K562 (cell line): ENCODE results near the gene DNAH10.

ENCODE experiments used
- BCLAF1 ChIP-seq, 2 experiments: fragments of 450-650 bp in 1 of 2; IDR thresholded peaks; 2 replicates each; pipeline ENCODE4 v1.6.1; 2011 to 2017; ENCODE audit warnings: low read depth in 2 of 2, antibody characterized with exemption in 1 of 2, borderline replicate concordance in 1 of 2, low read length in 1 of 2, mild to moderate bottlenecking in 1 of 2, mixed read lengths in 1 of 2; ENCODE audit not compliant: control insufficient read depth in 1 of 2
- ERF ChIP-seq: fragments of 450-650 bp; formaldehyde crosslinking; IDR thresholded peaks from 2 replicates; pipeline ENCODE4 v1.4.0; 2020; ENCODE audit warnings: mild to moderate bottlenecking, mixed read lengths
- EZH2 ChIP-seq: IDR thresholded peaks from 2 replicates; pipeline ENCODE4 v1.6.1; 2012; ENCODE audit warnings: low read depth, mild to moderate bottlenecking, inconsistent platforms, low read length, borderline replicate concordance
- FOSL1 ChIP-seq: fragments of 200-800 bp; sonication (Bioruptor generic); conservative IDR thresholded peaks from 2 replicates; pipeline ENCODE4 v1.6.1; 2016; ENCODE audit warnings: missing genetic modification characterization, missing compliant biosample characterization
- FOXA1 ChIP-seq: fragments of 450-650 bp; IDR thresholded peaks from 2 replicates; pipeline ENCODE4 v1.6.1; 2016; ENCODE audit warnings: mild to moderate bottlenecking, borderline replicate concordance
- MLX ChIP-seq, 2 experiments: fragments of 450-650 bp in 1 of 2; sonication (generic) in 1 of 2; formaldehyde crosslinking; conservative IDR thresholded peaks; 2 replicates each; pipeline versions ENCODE4 v1.4.0 to v1.8.1; 2020 to 2022; ENCODE audit warnings: mild to moderate bottlenecking in 1 of 2, missing genetic modification reagents in 1 of 2
- SRF ChIP-seq, 2 experiments: fragments of 250-450, 450-650 bp in 1 of 2; sonication (Bioruptor Pico) in 1 of 2; sonication (generic) in 1 of 2; formaldehyde crosslinking; IDR thresholded peaks; 2 replicates each; pipeline versions ENCODE4 v1.5.0 to v1.5.1; 2020 to 2022; ENCODE audit warnings: mild to moderate bottlenecking in 1 of 2, missing genetic modification reagents in 1 of 2
- ZNF197 ChIP-seq: fragments of 200-800 bp; sonication (Bioruptor generic); IDR thresholded peaks from 2 replicates; pipeline ENCODE4 v1.6.1; 2016; ENCODE audit warnings: low read depth, missing genetic modification characterization, missing compliant biosample characterization
- ZNF212 ChIP-seq: fragments of 450-650 bp; formaldehyde crosslinking; IDR thresholded peaks from 2 replicates; pipeline ENCODE4 v1.4.0; 2020; ENCODE audit warnings: mild to moderate bottlenecking
- ZNF318 ChIP-seq, 2 experiments: fragments of 450-650 bp; IDR thresholded peaks; 2 replicates each; pipeline ENCODE4 v1.6.1; 2016; ENCODE audit warnings: mild to moderate bottlenecking in 2 of 2, borderline replicate concordance in 1 of 2, low read depth in 1 of 2, moderate library complexity in 1 of 2
- ZNF384 ChIP-seq: IDR thresholded peaks from 2 replicates; pipeline ENCODE4 v1.6.1; 2012; ENCODE audit warnings: low read depth, low read length, improper control_type of control experiment
- ZNF764 ChIP-seq: fragments of 250-450 bp; sonication (Bioruptor Pico); IDR thresholded peaks from 2 replicates; pipeline ENCODE4 v1.4.0; 2020; ENCODE audit warnings: low read depth, mild to moderate bottlenecking, moderate library complexity
- TF ChIP-seq, protein P1 (sequence below), 3 experiments: IDR thresholded peaks in 2 of 3; conservative IDR thresholded peaks in 1 of 3; 2 replicates each; pipeline ENCODE4 v1.5.1; 2011 to 2012; ENCODE audit warnings: low read length in 3 of 3, mild to moderate bottlenecking in 3 of 3, control low read depth in 2 of 3, improper control_type of control experiment in 1 of 3, inconsistent platforms in 1 of 3, low read depth in 1 of 3, mixed read lengths in 1 of 3, moderate library complexity in 1 of 3; ENCODE audit not compliant: insufficient read depth in 2 of 3
- TF ChIP-seq, protein P2 (sequence below): sonication (generic); formaldehyde crosslinking; IDR thresholded peaks from 2 replicates; pipeline ENCODE4 v1.8.0; 2022; ENCODE audit warnings: missing genetic modification reagents, mild to moderate bottlenecking, borderline replicate concordance

DNA sequence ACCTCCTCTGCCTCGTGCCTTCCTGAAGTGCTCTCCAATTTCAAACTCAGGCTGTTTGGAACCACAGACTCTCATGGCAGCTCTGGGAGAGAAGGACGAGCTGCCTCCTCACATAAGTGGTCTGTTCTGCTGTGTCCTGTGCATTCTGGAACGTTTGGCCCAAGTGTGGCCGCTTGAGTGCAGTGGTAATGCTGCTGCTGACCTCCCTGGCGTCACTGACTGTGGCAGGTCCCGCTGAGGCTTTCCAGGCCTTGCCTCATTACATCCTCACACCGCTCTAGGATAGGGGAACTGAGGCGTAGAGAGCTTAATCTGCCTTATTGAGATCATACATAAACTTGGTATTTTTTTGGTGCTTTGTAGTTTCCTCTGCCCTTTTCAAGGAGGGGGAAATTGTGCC, 196.4 kb downstream of the DNAH10 start:
- TF ChIP-seq BCLAF1 (IDR thresholded peaks at IDR 0.05; ENCODE audit: borderline replicate concordance in 1 of 2, control insufficient read depth in 1 of 2, low read depth in 2 of 2, low read length in 1 of 2): no peak
- TF ChIP-seq ZNF764: no peak
- no peak for TF ChIP-seq ZNF212 (CRISPR knock-in tag)
- no peak for TF ChIP-seq ZNF384
- no peak for TF ChIP-seq FOXA1
- TF ChIP-seq ERF (CRISPR knock-in tag): no peak
- TF ChIP-seq ZNF318 (IDR thresholded peaks at IDR 0.05; ENCODE audit: borderline replicate concordance in 1 of 2, low read depth in 1 of 2): no peak
- TF ChIP-seq FOSL1: no peak
- TF ChIP-seq ZNF197 (CRISPR knock-in tag): no peak
- TF ChIP-seq EZH2: no peak
- TF ChIP-seq, protein P1, sequence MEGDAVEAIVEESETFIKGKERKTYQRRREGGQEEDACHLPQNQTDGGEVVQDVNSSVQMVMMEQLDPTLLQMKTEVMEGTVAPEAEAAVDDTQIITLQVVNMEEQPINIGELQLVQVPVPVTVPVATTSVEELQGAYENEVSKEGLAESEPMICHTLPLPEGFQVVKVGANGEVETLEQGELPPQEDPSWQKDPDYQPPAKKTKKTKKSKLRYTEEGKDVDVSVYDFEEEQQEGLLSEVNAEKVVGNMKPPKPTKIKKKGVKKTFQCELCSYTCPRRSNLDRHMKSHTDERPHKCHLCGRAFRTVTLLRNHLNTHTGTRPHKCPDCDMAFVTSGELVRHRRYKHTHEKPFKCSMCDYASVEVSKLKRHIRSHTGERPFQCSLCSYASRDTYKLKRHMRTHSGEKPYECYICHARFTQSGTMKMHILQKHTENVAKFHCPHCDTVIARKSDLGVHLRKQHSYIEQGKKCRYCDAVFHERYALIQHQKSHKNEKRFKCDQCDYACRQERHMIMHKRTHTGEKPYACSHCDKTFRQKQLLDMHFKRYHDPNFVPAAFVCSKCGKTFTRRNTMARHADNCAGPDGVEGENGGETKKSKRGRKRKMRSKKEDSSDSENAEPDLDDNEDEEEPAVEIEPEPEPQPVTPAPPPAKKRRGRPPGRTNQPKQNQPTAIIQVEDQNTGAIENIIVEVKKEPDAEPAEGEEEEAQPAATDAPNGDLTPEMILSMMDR (IDR thresholded peaks at IDR 0.05 in 2 of 3, conservative IDR thresholded peaks at IDR 0.05 in 1 of 3; ENCODE audit: insufficient read depth in 2 of 3, low read depth in 1 of 3, low read length in 3 of 3): no peak
- TF ChIP-seq MLX (CRISPR knock-in tag; conservative IDR thresholded peaks at IDR 0.05): no peak
- TF ChIP-seq, protein P2, sequence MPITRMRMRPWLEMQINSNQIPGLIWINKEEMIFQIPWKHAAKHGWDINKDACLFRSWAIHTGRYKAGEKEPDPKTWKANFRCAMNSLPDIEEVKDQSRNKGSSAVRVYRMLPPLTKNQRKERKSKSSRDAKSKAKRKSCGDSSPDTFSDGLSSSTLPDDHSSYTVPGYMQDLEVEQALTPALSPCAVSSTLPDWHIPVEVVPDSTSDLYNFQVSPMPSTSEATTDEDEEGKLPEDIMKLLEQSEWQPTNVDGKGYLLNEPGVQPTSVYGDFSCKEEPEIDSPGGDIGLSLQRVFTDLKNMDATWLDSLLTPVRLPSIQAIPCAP: no peak
- TF ChIP-seq SRF (CRISPR knock-in tag; IDR thresholded peaks at IDR 0.05): no peak
